ENCODE measurements around the gene KCTD13. TPM values are rescaled to one million over a fixed set of nuclear protein-coding genes. Genes with fewer than 3 reads are reported as not detected.

Gene KCTD13
- total and polyA plus RNA-seq, 8 donors = 14.8 to 24.2 (median 20.9) TPM

GRCh38 chr16:29898135-29898803 lies 27.8 kb downstream of the KCTD13 start:
- H3K4me1 ChIP-seq = peaks cover 4 to 12% of the 10 kb centered on the region in 2 donors
- ATAC-seq (no peak), DNase-seq (no peak)
- intact Hi-C loops (cut with DNase I) = no loop called here
- H3K27me3 ChIP-seq = peaks cover 0 to 67% of the 10 kb centered on the region in 2 donors
- no peak overlapping the region for H3K27ac ChIP-seq
- TF ChIP-seq, protein P1, sequence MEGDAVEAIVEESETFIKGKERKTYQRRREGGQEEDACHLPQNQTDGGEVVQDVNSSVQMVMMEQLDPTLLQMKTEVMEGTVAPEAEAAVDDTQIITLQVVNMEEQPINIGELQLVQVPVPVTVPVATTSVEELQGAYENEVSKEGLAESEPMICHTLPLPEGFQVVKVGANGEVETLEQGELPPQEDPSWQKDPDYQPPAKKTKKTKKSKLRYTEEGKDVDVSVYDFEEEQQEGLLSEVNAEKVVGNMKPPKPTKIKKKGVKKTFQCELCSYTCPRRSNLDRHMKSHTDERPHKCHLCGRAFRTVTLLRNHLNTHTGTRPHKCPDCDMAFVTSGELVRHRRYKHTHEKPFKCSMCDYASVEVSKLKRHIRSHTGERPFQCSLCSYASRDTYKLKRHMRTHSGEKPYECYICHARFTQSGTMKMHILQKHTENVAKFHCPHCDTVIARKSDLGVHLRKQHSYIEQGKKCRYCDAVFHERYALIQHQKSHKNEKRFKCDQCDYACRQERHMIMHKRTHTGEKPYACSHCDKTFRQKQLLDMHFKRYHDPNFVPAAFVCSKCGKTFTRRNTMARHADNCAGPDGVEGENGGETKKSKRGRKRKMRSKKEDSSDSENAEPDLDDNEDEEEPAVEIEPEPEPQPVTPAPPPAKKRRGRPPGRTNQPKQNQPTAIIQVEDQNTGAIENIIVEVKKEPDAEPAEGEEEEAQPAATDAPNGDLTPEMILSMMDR (IDR thresholded peaks at IDR 0.05) = no peak
- H3K36me3 ChIP-seq = no peaks in the 10 kb centered on the region
- peak overlapping the region; percentile 58 to 63 for H3K4me3 ChIP-seq
- H3K9me3 ChIP-seq = no peaks in the 10 kb centered on the region

DNA sequence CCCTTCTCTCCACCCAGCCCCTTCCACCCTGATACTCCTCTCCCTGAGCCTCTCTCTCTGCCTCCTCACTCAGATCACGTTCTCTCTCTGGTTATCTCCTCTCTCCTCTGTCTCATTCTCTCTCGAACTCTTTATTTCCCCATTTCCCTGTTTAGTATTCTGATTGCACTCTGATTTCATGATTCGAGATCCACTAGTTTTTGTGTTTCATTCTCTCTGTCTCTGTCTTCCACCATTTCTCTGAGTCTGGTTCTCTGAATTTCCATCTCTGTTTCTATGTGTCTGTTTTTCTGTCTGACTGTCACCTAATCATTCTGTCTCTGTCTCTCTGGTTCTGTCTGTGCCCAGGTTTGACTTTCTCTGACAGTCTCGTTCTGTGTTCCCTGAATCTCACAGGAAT lies 28.7 kb downstream of the KCTD13 start:
- no peak for DNase-seq
- ATAC-seq = no peak
- Histone ChIP-seq H3K36me3 (no peaks in the 10 kb centered on the region), H3K27ac (no peak overlapping the region), H3K9me3 (no peaks in the 10 kb centered on the region), H3K27me3 (peaks cover 0 to 66% of the 10 kb centered on the region in 2 donors), H3K4me3 (no peak overlapping the region), H3K4me1 (peaks cover 4 to 13% of the 10 kb centered on the region in 2 donors)
- TF ChIP-seq, protein P1 (IDR thresholded peaks at IDR 0.05) = no peak
- intact Hi-C loops (cut with DNase I) = no loop called here

- H3K36me3 ChIP-seq = no peaks in the 10 kb centered on the region
- ATAC-seq (no peak), DNase-seq (no peak)
- TF ChIP-seq, protein P1 (IDR thresholded peaks at IDR 0.05) = no peak
- H3K4me3 ChIP-seq = no peak overlapping the region
- intact Hi-C loops (cut with DNase I) = no loop called here
- no peak overlapping the region for H3K27ac ChIP-seq
- no peaks in the 10 kb centered on the region for H3K9me3 ChIP-seq
- H3K4me1 ChIP-seq = peaks cover 4 to 17% of the 10 kb centered on the region in 2 donors
- peaks cover 0 to 61% of the 10 kb centered on the region in 2 donors for H3K27me3 ChIP-seq
Measured at GRCh38 chr16:29896841-29897240, 29.2 kb downstream of the KCTD13 start.

DNA sequence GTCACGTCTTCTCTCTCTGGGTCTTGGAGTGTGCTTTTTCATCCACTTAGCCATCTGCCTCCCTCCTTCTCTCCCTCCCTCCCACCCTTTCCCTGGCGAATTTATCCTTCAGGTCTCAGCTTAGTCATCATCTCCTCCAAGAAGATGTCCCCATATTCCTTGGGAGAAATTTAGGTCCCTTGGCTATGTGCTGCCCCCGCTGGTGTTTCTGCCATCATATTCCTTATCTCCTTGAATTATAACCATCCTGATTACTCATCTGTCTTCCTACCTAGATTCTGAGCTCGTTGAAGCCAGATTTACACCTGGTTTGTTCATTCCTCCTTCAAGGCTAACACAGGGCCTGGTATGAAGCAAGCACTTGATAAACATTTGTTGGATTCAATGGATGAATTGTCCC lies 31.7 kb downstream of the KCTD13 start:
- intact Hi-C loops (cut with DNase I) = no loop called here
- ATAC-seq (no peak), DNase-seq (no peak)
- H3K9me3 ChIP-seq = no peaks in the 10 kb centered on the region
- H3K27ac ChIP-seq = no peak overlapping the region
- H3K36me3 ChIP-seq = no peaks in the 10 kb centered on the region
- H3K4me3 ChIP-seq = no peak overlapping the region
- peaks cover 0 to 6% of the 10 kb centered on the region in 2 donors for H3K4me1 ChIP-seq
- peaks cover 0 to 39% of the 10 kb centered on the region in 2 donors for H3K27me3 ChIP-seq
- TF ChIP-seq, protein P1 (IDR thresholded peaks at IDR 0.05) = no peak

- Histone ChIP-seq H3K4me1 (peaks cover 0 to 6% of the 10 kb centered on the region in 2 donors), H3K27ac (no peak overlapping the region), H3K4me3 (no peak overlapping the region), H3K36me3 (no peaks in the 10 kb centered on the region), H3K27me3 (peaks cover 0 to 31% of the 10 kb centered on the region in 2 donors), H3K9me3 (no peaks in the 10 kb centered on the region)
- ATAC-seq (no peak), DNase-seq (no peak)
- intact Hi-C loops (cut with DNase I) = no loop called here
- TF ChIP-seq, protein P1 (IDR thresholded peaks at IDR 0.05) = no peak
Measured at GRCh38 chr16:29893553-29893952, 32.5 kb downstream of the KCTD13 start.

Data from left lung (tissue), 10 donors.